HG02938 (cell line): ENCODE data around the gene ANAPC2.

ENCODE experiments used
- ATAC-seq: cut with Tn5 transposase; IDR thresholded peaks from one replicate; pipeline ENCODE4 v1.9.1; 2021; ENCODE audit warnings: mild to moderate bottlenecking, moderate library complexity; ENCODE audit not compliant: unreplicated experiment

ANAPC2 gene

GRCh38 chr9:137149363-137149762 is 39.0 kb downstream of the ANAPC2 start:
- no peak for ATAC-seq

GRCh38 chr9:137148661-137149060 is 39.7 kb downstream of the ANAPC2 start:
- ATAC-seq: no peak

- no peak for ATAC-seq
Measured at GRCh38 chr9:137148242-137148641, 40.1 kb downstream of the ANAPC2 start.

- no peak for ATAC-seq
Measured at GRCh38 chr9:137147793-137148160, 40.6 kb downstream of the ANAPC2 start.

- no peak for ATAC-seq
Measured at GRCh38 chr9:137147091-137147792, 41.1 kb downstream of the ANAPC2 start.

- ATAC-seq: no peak
Measured at GRCh38 chr9:137146527-137146918, 41.8 kb downstream of the ANAPC2 start.

- ATAC-seq: no peak
Measured at GRCh38 chr9:137145731-137146526, 42.4 kb downstream of the ANAPC2 start.

- ATAC-seq: no peak
Measured at GRCh38 chr9:137143459-137143858, 44.9 kb downstream of the ANAPC2 start.

GRCh38 chr9:137141976-137142936 is 46.1 kb downstream of the ANAPC2 start:
- ATAC-seq: no peak

- ATAC-seq: no peak
Measured at GRCh38 chr9:137141050-137141810, 47.1 kb downstream of the ANAPC2 start.

GRCh38 chr9:137140151-137141012 is 48.0 kb downstream of the ANAPC2 start:
- ATAC-seq: no peak

- ATAC-seq: no peak
Measured at GRCh38 chr9:137139468-137140150, 48.8 kb downstream of the ANAPC2 start.

GRCh38 chr9:137138722-137139467 is 49.5 kb downstream of the ANAPC2 start, which contains the start of gene GRIN1:
GRIN1 (plus strand) TSS chr9:137139154; CDS start chr9:137139487, 333 bp downstream.
- no peak for ATAC-seq

- no peak for ATAC-seq
Measured at GRCh38 chr9:137138058-137138721, 50.2 kb downstream of the ANAPC2 start.

- ATAC-seq: no peak
Measured at GRCh38 chr9:137136881-137137607, 51.3 kb downstream of the ANAPC2 start.

- ATAC-seq: no peak
Measured at GRCh38 chr9:137136261-137136880, 52.0 kb downstream of the ANAPC2 start.
